HepG2 (cell line): ENCODE data around the gene CHEK1. TPM values are rescaled to one million over a fixed set of nuclear protein-coding genes. Genes with fewer than 3 reads are reported as not detected.
A peak's percentile ranks its signal among the peaks of the same experiment; 100 is the strongest.

Experiments used
- AGO2 ChIP-seq: fragments of 200-400 bp; formaldehyde crosslinking; optimal IDR thresholded peaks from 2 replicates; pipeline ENCODE3; 2017; ENCODE audit warnings: mild to moderate bottlenecking, low read depth, low read length, moderate library complexity
- ATF4 ChIP-seq, 2 experiments: fragments of 450-650 bp in 1 of 2; sonication (generic) in 1 of 2; formaldehyde crosslinking; IDR thresholded peaks; 2 replicates each; pipeline versions ENCODE4 v1.5.0 to v1.8.0; 2020 to 2022; ENCODE audit warnings: mild to moderate bottlenecking in 1 of 2, missing genetic modification reagents in 1 of 2
- ATF7 ChIP-seq, 2 experiments: fragments of 450-650 bp in 1 of 2; sonication (generic) in 1 of 2; formaldehyde crosslinking in 1 of 2; IDR thresholded peaks; 2 replicates each; pipeline versions ENCODE4 v1.4.0 to v1.6.1; 2016 to 2020; ENCODE audit warnings: antibody characterized with exemption in 1 of 2, mild to moderate bottlenecking in 1 of 2, missing genetic modification reagents in 1 of 2
- CENPBD1 ChIP-seq: sonication (generic); formaldehyde crosslinking; IDR thresholded peaks from 2 replicates; pipeline ENCODE4 v1.8.0; 2022; ENCODE audit warnings: missing genetic modification reagents, low read depth, mild to moderate bottlenecking, borderline replicate concordance
- CHD2 ChIP-seq: IDR thresholded peaks from 2 replicates; pipeline ENCODE4 v1.6.1; 2011; ENCODE audit warnings: low read depth, low read length, improper control_type of control experiment
- ELF4 ChIP-seq: sonication (generic); formaldehyde crosslinking; IDR thresholded peaks from 2 replicates; pipeline ENCODE4 v1.5.0; 2020; ENCODE audit warnings: missing genetic modification reagents, mild to moderate bottlenecking, moderate library complexity, borderline replicate concordance
- ETV5 ChIP-seq: IDR thresholded peaks from 2 replicates; pipeline ENCODE4 v1.6.1; 2018; ENCODE audit warnings: missing biosample characterization, missing genetic modification reagents, inconsistent platforms, borderline replicate concordance
- GPBP1L1 ChIP-seq: sonication (generic); formaldehyde crosslinking; IDR thresholded peaks from 2 replicates; pipeline ENCODE4 v1.5.0; 2020; ENCODE audit warnings: mild to moderate bottlenecking, missing genetic modification reagents
- HNRNPLL ChIP-seq: fragments of 200-400 bp; formaldehyde crosslinking; IDR thresholded peaks from 2 replicates; pipeline ENCODE4 v1.6.1; 2017; ENCODE audit warnings: mild to moderate bottlenecking, low read depth, low read length; ENCODE audit not compliant: poor library complexity, severe bottlenecking
- JUN ChIP-seq: sonication (generic); formaldehyde crosslinking; IDR thresholded peaks from 2 replicates; pipeline ENCODE4 v1.4.0; 2020; ENCODE audit warnings: mild to moderate bottlenecking, missing genetic modification reagents
- LBX2 ChIP-seq: sonication (generic); formaldehyde crosslinking; IDR thresholded peaks from 2 replicates; pipeline ENCODE4 v1.5.0; 2020; ENCODE audit warnings: missing genetic modification reagents, mild to moderate bottlenecking, borderline replicate concordance
- MAF1 ChIP-seq: sonication (generic); formaldehyde crosslinking; IDR thresholded peaks from 2 replicates; pipeline ENCODE4 v1.5.0; 2020; ENCODE audit warnings: missing genetic modification reagents, borderline replicate concordance
- MIER2 ChIP-seq: IDR thresholded peaks from 2 replicates; pipeline ENCODE4 v1.6.1; 2016; ENCODE audit warnings: missing biosample characterization, missing genetic modification reagents
- SMAD3 ChIP-seq: sonication (generic); formaldehyde crosslinking; IDR thresholded peaks from 2 replicates; pipeline ENCODE4 v1.4.0; 2020; ENCODE audit warnings: missing genetic modification reagents
- SRF ChIP-seq: IDR thresholded peaks from 2 replicates; pipeline ENCODE4 v1.6.1; 2011; ENCODE audit warnings: mild to moderate bottlenecking, low read depth, low read length, moderate library complexity
- SRSF4 ChIP-seq: fragments of 200-400 bp; formaldehyde crosslinking; IDR thresholded peaks from one replicate; pipeline ENCODE4 v1.6.1; 2018; ENCODE audit warnings: mild to moderate bottlenecking, low read depth, low read length, moderate library complexity; ENCODE audit not compliant: poor library complexity, severe bottlenecking
- THAP8 ChIP-seq: sonication (generic); formaldehyde crosslinking; IDR thresholded peaks from 2 replicates; pipeline ENCODE4 v1.5.1; 2020; ENCODE audit warnings: missing genetic modification reagents, mild to moderate bottlenecking, borderline replicate concordance
- ZNF251 ChIP-seq: sonication (generic); formaldehyde crosslinking; IDR thresholded peaks from 2 replicates; pipeline ENCODE4 v1.9.0; 2021; ENCODE audit warnings: mild to moderate bottlenecking, missing genetic modification reagents
- ZNF343 ChIP-seq: sonication (generic); formaldehyde crosslinking; IDR thresholded peaks from 2 replicates; pipeline ENCODE4 v1.4.0; 2020; ENCODE audit warnings: mild to moderate bottlenecking, missing genetic modification reagents
- ZNF431 ChIP-seq: sonication (generic); formaldehyde crosslinking; IDR thresholded peaks from 2 replicates; pipeline ENCODE4 v1.9.0; 2022; ENCODE audit warnings: missing genetic modification reagents, low read depth, mild to moderate bottlenecking, borderline replicate concordance
- ZNF552 ChIP-seq: sonication (generic); formaldehyde crosslinking; IDR thresholded peaks from 2 replicates; pipeline ENCODE4 v1.9.0; 2022; ENCODE audit warnings: missing genetic modification reagents, mild to moderate bottlenecking, borderline replicate concordance
- ZNF7 ChIP-seq: IDR thresholded peaks from 2 replicates; pipeline ENCODE4 v1.6.1; 2016; ENCODE audit warnings: missing biosample characterization, missing genetic modification reagents
- ZNF841 ChIP-seq: sonication (generic); formaldehyde crosslinking; IDR thresholded peaks from 2 replicates; pipeline ENCODE4 v1.8.1; 2023; ENCODE audit warnings: missing genetic modification reagents, borderline replicate concordance
- polyA plus RNA-seq, 8 experiments: library from polyadenylated mRNA; depleted of rRNA in 3 of 8; stranded (reverse) in 7 of 8; unstranded in 1 of 8; fragments of >200 nt; fragmentation: Illumina TruSeq in 4 of 8; extraction: Trizol in 4 of 8; gene quantifications; 2 replicates each; pipeline versions ENCODE4 v1.2.1 to v1.2.3, GENCODE V29; 2011 to 2016; ENCODE audit warnings: low read depth in 4 of 8, missing spikeins in 1 of 8, mixed read lengths in 1 of 8; ENCODE audit not compliant: insufficient read depth in 1 of 8
- total RNA-seq, 5 experiments: library from RNA; depleted of rRNA; stranded (reverse); fragments of >200 nt; fragmentation: Illumina TruSeq; extraction: Trizol; gene quantifications; 2 replicates each; pipeline ENCODE4 v1.2.3, GENCODE V29; 2016; ENCODE audit warnings: low read depth in 1 of 5
- TF ChIP-seq, protein P1 (sequence below): sonication (generic); formaldehyde crosslinking; IDR thresholded peaks from 2 replicates; pipeline ENCODE4 v1.4.0; 2020; ENCODE audit warnings: missing genetic modification reagents

The CHEK1 gene
- total and polyA plus RNA-seq, 2 of the 13 experiments (the other 11 are each of a cell fraction or from before 2014, with no cell fraction given) = 17.8 to 83.2 TPM

DNA sequence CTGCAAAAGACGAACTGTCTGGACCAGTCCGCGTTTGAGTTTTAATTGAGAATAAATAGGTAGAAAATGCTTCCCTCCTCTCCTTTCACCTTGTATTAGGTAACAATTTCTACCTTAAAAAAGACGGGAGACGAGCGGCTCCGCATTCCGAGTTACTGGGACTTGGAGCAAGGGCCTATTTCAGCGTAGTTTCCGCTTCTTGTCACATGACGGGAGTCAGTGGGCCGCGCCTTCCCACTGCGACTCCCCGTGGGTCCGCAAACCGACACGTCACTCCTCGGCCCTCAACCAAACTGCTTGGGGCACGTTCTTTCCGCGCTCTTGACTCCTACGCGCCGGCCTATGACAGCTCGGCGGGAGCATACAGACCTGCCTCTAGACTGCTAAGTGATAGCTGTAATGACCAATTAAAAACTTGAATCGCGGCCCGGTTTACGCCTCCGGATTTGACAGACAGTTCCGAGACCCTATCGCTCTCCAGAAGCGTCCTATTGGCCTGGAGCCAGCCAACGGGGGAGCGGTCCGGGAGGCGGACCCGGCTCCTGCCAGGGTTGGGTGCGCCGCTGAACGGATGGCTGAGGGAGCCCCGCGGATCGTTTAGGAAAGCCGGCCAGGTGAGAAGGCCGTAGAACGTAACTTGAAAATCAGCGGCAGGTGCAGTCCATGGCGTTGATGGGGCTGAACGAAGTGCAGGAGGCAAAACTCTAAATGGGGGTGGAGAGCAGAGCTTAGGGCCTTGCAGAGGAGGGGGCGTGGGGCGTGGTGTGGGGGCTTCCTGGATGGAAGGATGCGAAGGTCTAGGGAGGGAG is 32.5 kb upstream of the CHEK1 start, which contains the start of gene STT3A (continued):
- TF ChIP-seq ATF4 (CRISPR knock-in tag; IDR thresholded peaks at IDR 0.05) (no peak), ZNF251 (CRISPR knock-in tag) (no peak), LBX2 (CRISPR knock-in tag) (no peak), MIER2 (no peak), JUN (no peak), ZNF7 (0 out of 2 replicates have a peak, but pooled peaks have one; percentile 21), ELF4 (CRISPR knock-in tag) (no peak; the same call in 1 of the 2 replicates), ZNF343 (CRISPR knock-in tag) (0 out of 2 replicates have a peak, but pooled peaks have one; percentile 6), AGO2 (no peak), SRF (no peak), HNRNPLL (peak; percentile 98), THAP8 (CRISPR knock-in tag) (no peak), ZNF552 (CRISPR knock-in tag) (no peak), SRSF4 (no peak), CENPBD1 (no peak), ZNF431 (CRISPR knock-in tag) (no peak), MAF1 (peak; percentile 34; the same call in 1 of the 2 replicates), CHD2 (peak; percentile 70; the same call in 1 of the 2 replicates), ETV5 (peak; percentile 64; the same call in 1 of the 2 replicates), ZNF841 (no peak), SMAD3 (CRISPR knock-in tag) (peak; percentile 32; the same call in 1 of the 2 replicates), ATF7 (IDR thresholded peaks at IDR 0.05) (no peak), ATF7 (CRISPR knock-in tag; IDR thresholded peaks at IDR 0.05) (no peak), GPBP1L1 (CRISPR knock-in tag) (no peak)
- TF ChIP-seq, protein P1, sequence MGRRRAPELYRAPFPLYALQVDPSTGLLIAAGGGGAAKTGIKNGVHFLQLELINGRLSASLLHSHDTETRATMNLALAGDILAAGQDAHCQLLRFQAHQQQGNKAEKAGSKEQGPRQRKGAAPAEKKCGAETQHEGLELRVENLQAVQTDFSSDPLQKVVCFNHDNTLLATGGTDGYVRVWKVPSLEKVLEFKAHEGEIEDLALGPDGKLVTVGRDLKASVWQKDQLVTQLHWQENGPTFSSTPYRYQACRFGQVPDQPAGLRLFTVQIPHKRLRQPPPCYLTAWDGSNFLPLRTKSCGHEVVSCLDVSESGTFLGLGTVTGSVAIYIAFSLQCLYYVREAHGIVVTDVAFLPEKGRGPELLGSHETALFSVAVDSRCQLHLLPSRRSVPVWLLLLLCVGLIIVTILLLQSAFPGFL (CRISPR knock-in tag) = no peak
